ENCODE data around the gene GFOD1.

The GFOD1 gene

DNA sequence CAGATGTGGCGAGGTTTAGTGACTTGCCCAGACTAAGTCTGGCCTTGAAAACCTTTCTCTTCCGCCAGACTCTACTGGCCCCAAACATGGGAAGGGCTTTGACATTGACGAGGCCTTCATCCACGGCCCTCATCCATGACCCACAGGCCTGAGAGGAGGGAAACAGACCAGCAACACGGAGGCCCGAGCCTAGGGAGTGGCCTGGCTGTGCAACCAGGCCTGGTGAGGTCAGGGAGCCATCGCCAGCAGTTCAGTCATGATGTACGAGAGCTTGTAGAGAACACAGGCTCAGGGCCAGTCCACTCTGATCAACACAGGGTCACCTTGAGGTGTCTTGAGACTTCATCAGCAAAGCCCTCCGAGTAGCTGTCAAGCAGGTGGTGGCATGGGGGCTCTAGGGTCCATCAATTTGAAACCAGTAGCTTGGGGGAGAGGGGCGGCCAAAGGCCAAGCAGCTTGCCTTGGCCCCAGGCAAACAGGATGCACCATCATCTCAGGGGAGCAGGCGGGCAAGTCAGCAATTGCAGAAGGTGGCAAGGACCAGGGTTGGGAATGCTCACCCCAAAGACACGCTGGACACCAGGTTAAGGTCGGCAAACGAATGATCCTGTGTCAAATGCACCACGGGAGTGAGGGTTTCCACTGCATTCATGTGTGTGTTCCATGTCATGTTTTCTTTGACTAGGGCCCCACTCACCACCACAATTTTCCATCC, 36.1 kb downstream of the GFOD1 start:
- TF ChIP-seq, protein P1, sequence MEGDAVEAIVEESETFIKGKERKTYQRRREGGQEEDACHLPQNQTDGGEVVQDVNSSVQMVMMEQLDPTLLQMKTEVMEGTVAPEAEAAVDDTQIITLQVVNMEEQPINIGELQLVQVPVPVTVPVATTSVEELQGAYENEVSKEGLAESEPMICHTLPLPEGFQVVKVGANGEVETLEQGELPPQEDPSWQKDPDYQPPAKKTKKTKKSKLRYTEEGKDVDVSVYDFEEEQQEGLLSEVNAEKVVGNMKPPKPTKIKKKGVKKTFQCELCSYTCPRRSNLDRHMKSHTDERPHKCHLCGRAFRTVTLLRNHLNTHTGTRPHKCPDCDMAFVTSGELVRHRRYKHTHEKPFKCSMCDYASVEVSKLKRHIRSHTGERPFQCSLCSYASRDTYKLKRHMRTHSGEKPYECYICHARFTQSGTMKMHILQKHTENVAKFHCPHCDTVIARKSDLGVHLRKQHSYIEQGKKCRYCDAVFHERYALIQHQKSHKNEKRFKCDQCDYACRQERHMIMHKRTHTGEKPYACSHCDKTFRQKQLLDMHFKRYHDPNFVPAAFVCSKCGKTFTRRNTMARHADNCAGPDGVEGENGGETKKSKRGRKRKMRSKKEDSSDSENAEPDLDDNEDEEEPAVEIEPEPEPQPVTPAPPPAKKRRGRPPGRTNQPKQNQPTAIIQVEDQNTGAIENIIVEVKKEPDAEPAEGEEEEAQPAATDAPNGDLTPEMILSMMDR (conservative IDR thresholded peaks at IDR 0.05; ENCODE audit: low read depth, low read length), result no peak
- no peak for DNase-seq (ENCODE audit: low read depth)
- H3K4me3 ChIP-seq (ENCODE audit: low read depth, low read length), result no peak overlapping the region

DNA sequence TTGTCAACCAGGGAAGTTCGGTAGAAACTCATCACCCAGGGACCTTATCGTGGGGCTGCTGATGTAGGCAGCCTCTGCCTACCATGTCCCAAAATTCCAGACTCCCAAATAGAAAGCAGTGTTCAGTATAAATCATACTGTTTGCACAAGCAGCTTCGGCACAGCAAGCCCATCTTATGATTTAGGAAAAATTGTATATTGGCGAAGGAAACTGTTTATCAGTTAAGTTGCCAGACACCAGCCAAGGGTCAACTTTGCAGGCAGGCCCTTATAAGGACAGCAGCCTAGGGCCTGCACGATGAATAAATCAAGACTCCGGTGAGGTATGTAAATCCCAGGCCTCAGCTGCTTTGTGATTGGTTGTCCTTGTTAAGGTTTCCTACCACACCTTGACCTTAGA, 36.8 kb downstream of the GFOD1 start:
- no peak for DNase-seq (ENCODE audit: low read depth)
- TF ChIP-seq, protein P1 (conservative IDR thresholded peaks at IDR 0.05; ENCODE audit: low read depth, low read length), result no peak
- no peak overlapping the region for H3K4me3 ChIP-seq (ENCODE audit: low read depth, low read length)

DNA sequence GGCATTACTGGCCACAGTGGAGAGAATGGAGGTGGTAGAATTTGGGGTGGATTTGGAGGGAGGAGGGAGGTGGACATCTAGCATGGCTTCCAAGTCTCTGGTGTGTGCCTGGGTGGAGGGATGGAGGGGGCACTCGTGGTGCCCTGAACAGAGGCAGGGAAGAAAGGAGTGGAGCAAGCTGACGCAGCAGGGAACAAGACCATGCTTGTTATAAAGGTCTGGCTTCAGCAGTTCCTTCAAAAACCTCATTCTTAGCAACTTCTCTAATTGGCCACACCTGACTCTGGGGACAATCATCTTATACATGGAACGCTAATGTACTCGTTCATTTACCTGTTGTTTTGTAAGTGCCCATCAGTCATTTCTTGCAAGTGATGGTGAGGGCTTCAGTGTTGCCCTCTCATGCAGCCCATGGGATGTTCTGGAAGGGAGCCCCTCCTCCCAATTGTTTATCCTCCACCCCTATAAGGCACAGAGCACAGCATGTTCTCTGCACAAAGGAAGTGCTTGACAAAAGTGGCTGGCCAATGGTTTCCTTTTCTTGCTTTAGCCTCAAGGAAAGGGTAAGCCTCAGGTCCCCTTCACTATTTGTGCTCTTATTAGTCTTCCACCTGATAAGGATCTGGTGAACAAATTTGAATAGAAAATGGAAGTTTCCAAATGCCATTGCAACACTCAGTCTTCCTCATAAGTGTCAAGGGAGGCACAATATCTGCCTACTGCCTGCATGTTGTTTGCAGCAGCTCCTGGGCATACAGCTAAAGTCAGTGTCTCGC, 39.3 kb downstream of the GFOD1 start:
- TF ChIP-seq, protein P1 (conservative IDR thresholded peaks at IDR 0.05; ENCODE audit: low read depth, low read length), result no peak
- DNase-seq (ENCODE audit: low read depth), result no peak
- H3K4me3 ChIP-seq (ENCODE audit: low read depth, low read length), result no peak overlapping the region

DNA sequence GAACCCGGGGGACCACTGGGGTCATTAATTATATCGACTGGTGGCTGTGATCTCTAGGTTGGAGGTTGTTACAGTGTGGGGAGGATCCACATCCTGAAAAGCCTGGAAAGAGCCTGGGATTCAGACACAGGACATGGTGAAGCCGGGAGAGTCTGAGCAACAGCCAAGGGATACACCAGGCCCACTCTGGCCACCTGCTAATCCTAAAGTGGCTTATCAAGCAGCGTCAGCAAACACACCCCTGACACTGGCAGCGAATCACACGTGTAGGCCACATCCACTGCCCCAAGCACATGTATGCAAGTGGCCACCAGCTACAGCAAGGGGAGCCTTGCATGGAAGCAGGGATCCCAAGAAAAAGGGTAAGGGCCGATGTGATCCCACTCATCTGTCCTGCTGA, 41.0 kb downstream of the GFOD1 start:
- TF ChIP-seq, protein P1 (conservative IDR thresholded peaks at IDR 0.05; ENCODE audit: low read depth, low read length), result no peak
- no peak for DNase-seq (ENCODE audit: low read depth)
- H3K4me3 ChIP-seq (ENCODE audit: low read depth, low read length), result no peak overlapping the region

DNA sequence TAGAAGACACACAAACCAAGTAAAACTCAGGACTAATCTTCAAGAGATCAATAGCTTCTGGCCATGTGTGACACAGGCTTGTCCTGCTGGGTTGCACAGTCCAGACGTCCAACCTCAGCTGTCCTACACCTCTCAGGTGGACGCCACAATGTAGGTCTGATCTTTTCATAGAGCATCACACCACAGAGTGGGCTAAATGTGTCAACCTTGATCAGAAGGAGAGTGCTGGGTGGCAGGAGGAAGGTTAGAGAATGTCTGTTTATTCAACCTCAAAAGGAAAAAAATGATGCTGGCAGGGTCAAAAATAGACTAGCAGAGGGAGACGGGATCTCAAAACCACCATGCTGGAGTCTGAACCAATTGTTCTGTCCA, 41.7 kb downstream of the GFOD1 start:
- DNase-seq (ENCODE audit: low read depth), result no peak
- TF ChIP-seq, protein P1 (conservative IDR thresholded peaks at IDR 0.05; ENCODE audit: low read depth, low read length), result no peak
- H3K4me3 ChIP-seq (ENCODE audit: low read depth, low read length), result no peak overlapping the region

DNA sequence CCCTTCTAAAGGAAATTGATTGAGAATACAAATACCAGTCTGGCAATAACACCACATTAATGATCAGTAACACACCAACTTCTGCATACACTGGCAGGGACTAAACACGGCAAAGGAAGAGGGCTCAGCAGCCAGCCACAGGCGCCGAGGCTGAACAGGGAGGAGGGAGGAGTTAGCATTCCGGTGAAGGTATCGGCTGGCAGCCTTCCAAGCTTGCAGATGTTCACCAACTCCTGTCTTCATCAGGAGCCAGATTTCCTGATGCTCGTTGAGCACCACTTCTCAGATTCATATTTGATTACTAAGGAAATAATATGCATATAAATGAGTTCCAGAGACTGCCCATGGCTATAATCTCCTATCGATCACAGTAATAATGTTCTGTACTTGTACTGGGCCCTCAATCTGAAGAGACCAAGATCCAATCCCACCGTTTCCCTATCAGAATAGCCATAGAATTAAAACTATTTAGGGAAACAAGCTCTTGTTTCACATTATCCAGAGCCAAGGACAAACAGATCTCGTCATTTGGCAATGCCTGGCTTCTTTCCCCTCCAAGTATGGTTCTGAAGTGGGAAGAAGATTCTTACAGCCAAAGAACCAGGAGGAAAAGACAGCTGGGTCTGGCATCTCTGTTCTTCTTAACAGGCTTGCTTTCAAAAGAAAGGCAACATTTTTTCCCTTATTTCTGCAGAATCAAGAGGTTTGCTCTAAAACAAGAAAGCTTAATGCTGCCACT, 42.2 kb downstream of the GFOD1 start:
- H3K4me3 ChIP-seq (ENCODE audit: low read depth, low read length), result no peak overlapping the region
- TF ChIP-seq, protein P1 (conservative IDR thresholded peaks at IDR 0.05; ENCODE audit: low read depth, low read length), result no peak
- DNase-seq (ENCODE audit: low read depth), result peak; percentile 81

Measured in choroid plexus epithelial cell (primary cell).